ENCODE measurements around the gene NCKAP5.

DNA sequence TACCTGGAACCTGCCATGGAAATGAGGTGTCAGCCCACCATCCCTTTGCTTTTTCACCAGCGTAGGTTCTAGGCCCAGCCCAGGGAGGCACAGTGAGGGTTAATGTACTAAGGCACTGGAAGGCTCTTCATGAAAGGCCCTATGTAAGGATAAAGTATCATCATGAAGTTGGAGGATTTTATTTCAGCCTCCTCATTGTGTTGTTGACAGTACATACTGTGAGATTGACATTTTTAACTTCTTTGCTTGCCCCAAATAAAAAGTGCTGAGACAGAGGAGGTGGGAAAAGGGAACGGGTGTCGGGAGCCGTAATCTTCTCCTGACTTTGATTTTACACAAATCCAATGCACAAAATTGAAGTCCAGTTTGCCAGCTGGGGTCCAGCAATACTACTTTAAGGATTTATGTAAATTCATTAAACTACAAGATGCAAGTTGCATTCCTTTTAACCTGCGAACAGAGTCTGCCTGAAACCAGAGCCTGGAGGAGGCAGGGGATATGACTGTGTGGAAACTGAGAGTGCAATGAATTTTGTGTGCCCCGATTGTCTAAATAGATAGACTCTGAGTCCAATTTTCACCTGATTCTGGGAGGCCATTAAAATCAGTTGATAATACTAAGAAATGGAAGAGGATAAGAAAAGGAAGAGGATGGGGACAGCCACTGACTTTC, 5.4 kb upstream of the NCKAP5 start:
- no peak for TF ChIP-seq POLR2A (IDR thresholded peaks at IDR 0.05; ENCODE audit: low read depth, low read length)
- no peak for TF ChIP-seq TAF1 (IDR thresholded peaks at IDR 0.05; ENCODE audit: borderline replicate concordance, low read depth, low read length)

Measured in GM12892 (cell line).